Nephron progenitor cell (in vitro differentiated cells): ENCODE measurements around the gene OPRM1.

Experiments
- DNase-seq: peaks from one replicate; pipeline ENCODE4 v3.0.0; 2021
- H3K27ac Mint-ChIP-seq: 2 replicates; pipeline ENCODE4 v1.8.0; 2021; ENCODE audit warnings: mild to moderate bottlenecking, moderate library complexity, mixed read lengths
- H3K27me3 Mint-ChIP-seq: 2 replicates; pipeline ENCODE4 v1.8.0; 2021; ENCODE audit warnings: mild to moderate bottlenecking, low read depth, mixed read lengths; ENCODE audit not compliant: poor library complexity
- H3K36me3 Mint-ChIP-seq: 2 replicates; pipeline ENCODE4 v1.8.0; 2021; ENCODE audit warnings: low read depth, mixed read lengths
- H3K4me1 Mint-ChIP-seq: 2 replicates; pipeline ENCODE4 v1.8.0; 2021; ENCODE audit warnings: mixed read lengths
- H3K4me3 Mint-ChIP-seq: 2 replicates; pipeline ENCODE4 v1.8.0; 2021; ENCODE audit warnings: mild to moderate bottlenecking, moderate library complexity, mixed read lengths
- H3K9me3 Mint-ChIP-seq: 2 replicates; pipeline ENCODE4 v1.8.0; 2021; ENCODE audit warnings: mild to moderate bottlenecking, moderate library complexity, mixed read lengths
- TF ChIP-seq, protein P1 (sequence below): fragments of 200-600 bp; sonication (generic); IDR thresholded peaks from 2 replicates; pipeline ENCODE4 v1.5.0; 2021; ENCODE audit warnings: antibody characterized with exemption

Gene OPRM1

DNA sequence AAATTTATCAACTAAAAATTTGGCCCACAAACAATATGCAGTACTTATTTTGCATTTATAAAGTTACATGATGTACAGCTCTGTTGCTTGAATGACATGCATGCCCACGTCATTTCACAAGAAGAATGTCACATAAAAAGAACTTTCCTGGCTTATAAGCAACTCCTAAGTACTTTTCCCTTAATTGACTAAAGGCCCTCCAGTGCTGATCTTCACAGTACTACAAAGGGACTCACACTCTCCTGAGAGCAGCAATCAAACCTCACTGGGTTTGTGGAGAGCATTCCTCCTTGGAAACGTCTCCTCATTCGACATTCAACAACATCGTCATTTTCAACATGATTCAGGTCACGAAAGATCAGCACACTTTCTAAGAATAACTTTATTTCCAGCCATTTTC lies 206.5 kb downstream of the OPRM1 start:
- H3K9me3 Mint-ChIP-seq: no peaks in the 10 kb centered on the region
- H3K4me1 Mint-ChIP-seq: peaks cover 67% of the 10 kb centered on the region
- H3K27ac Mint-ChIP-seq: no peak overlapping the region
- TF ChIP-seq, protein P1, sequence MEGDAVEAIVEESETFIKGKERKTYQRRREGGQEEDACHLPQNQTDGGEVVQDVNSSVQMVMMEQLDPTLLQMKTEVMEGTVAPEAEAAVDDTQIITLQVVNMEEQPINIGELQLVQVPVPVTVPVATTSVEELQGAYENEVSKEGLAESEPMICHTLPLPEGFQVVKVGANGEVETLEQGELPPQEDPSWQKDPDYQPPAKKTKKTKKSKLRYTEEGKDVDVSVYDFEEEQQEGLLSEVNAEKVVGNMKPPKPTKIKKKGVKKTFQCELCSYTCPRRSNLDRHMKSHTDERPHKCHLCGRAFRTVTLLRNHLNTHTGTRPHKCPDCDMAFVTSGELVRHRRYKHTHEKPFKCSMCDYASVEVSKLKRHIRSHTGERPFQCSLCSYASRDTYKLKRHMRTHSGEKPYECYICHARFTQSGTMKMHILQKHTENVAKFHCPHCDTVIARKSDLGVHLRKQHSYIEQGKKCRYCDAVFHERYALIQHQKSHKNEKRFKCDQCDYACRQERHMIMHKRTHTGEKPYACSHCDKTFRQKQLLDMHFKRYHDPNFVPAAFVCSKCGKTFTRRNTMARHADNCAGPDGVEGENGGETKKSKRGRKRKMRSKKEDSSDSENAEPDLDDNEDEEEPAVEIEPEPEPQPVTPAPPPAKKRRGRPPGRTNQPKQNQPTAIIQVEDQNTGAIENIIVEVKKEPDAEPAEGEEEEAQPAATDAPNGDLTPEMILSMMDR: no peak
- H3K27me3 Mint-ChIP-seq: peaks cover 3% of the 10 kb centered on the region
- no peak overlapping the region for H3K4me3 Mint-ChIP-seq
- no peak for DNase-seq
- no peaks in the 10 kb centered on the region for H3K36me3 Mint-ChIP-seq

DNA sequence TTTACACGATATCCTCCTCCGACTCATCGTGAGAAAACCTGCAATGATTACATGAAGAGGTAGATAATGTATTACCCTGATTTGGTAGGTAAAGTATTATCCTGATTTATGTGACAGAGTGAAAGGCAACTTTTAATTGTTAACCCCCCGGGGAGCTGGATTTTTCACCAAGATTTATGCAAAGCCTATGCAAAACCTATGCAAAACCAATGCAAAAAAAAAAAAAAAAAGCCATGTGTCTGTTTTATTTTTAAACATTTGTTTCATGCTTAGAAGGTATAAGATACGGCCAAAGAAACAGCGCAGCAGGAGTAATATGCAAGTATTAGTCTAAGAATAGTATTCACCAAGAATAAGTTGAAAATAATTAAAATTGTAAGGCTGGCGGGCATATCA lies 207.7 kb downstream of the OPRM1 start:
- Mint-ChIP-seq H3K4me1 (peaks cover 67% of the 10 kb centered on the region), H3K27me3 (peaks cover 1% of the 10 kb centered on the region), H3K36me3 (no peaks in the 10 kb centered on the region), H3K27ac (peak overlapping the region; percentile 69), H3K4me3 (peak overlapping the region; percentile 78), H3K9me3 (no peaks in the 10 kb centered on the region)
- TF ChIP-seq, protein P1: no peak
- no peak for DNase-seq

DNA sequence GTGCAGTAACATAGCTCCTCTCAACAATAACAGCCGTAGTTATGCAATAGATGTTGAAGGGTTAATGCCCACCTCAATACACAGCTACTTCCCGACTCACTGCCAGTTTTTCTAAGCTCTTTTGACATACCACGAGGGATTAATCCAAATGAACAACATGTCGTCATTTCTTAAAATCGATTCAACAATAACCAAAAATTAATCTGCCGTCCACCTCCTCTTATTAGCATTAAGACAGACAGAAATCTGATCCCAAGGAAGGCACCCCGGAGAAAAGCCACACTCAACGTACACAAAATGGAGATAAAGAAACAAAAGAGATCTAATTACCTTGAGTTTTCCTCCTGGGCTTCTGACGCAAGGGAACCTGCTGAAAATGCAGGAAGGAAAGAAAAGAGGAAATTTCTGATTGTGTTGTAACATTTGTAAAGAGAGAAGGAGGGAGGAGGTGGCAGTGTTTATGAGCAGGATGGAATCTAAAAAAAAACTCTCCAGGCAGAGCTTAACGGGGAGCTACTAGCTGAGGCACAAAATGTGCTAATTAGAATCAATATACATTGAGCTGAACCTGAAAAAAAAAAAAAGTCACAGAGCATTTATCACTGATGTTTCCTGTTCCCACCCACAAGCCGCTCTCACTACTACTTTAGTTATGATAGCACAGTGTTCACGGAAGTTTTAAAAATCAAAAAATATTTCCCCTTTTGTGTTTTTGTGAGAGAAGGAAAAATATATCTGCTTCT lies 208.2 kb downstream of the OPRM1 start:
- Mint-ChIP-seq H3K4me3 (peak overlapping the region; percentile 78), H3K9me3 (no peaks in the 10 kb centered on the region), H3K4me1 (peaks cover 67% of the 10 kb centered on the region), H3K36me3 (no peaks in the 10 kb centered on the region), H3K27ac (peak overlapping the region; percentile 68), H3K27me3 (no peaks in the 10 kb centered on the region)
- TF ChIP-seq, protein P1: no peak
- no peak for DNase-seq

DNA sequence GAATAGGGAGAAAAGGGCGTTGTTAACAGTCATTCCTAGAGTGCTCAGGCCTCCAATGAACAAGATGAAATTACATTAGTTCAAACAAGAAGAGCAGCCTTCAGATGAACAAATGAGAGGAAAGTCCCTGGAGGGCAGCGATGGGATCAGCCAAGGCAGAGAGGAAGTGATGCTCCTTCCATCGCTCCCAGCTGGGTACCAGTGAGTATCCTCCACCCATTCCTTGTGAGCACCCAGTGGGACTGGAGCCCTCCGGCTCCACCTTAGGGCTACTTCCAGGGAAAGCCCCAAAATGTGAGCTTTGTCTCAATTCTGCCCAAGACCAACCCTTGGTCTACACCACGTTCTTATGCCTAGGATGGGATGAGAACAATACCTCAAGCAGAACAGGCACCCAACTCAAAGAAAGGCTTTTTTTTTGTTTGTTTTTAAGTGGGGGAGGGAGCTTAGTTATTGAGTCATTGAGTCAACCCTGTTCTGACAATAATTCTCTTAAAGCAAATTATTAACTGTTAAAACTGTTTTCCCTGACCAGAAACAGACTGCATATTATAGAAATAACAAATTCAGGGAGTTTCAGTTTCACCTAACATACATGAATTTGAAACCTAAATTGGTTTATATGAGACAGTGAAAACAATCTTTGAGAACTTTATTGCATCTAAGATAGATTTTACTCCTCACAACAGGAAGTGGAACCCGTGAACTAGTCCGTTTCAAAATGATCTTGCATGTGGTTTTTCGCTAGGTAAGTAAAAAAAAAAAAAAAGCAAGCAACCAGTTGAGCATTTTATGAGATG lies 210.7 kb downstream of the OPRM1 start:
- Mint-ChIP-seq H3K27me3 (no peaks in the 10 kb centered on the region), H3K4me1 (peaks cover 47% of the 10 kb centered on the region), H3K27ac (no peak overlapping the region), H3K9me3 (peaks cover 7% of the 10 kb centered on the region), H3K36me3 (peaks cover 7% of the 10 kb centered on the region), H3K4me3 (no peak overlapping the region)
- DNase-seq: no peak
- TF ChIP-seq, protein P1: no peak

DNA sequence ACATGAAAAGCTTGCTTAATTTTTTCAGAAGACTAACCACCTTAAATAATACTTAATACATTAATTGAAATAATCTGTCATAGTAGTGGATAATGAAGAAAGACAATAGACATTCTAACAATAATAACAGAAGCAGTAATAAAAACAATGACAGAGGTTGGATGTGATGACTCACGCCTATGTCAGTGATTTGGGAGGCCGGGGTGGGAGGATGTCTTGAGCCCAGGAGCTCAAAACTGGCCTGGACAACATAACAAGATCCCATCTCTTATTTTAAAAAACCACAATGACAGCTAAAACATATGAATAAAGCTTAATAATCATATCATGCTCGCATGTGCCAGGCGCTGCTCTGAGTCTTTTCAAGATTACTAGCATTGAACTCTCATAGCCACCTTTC lies 212.1 kb downstream of the OPRM1 start:
- TF ChIP-seq, protein P1: no peak
- Mint-ChIP-seq H3K9me3 (peaks cover 22% of the 10 kb centered on the region), H3K36me3 (peaks cover 18% of the 10 kb centered on the region), H3K4me1 (peaks cover 35% of the 10 kb centered on the region), H3K27ac (no peak overlapping the region), H3K27me3 (no peaks in the 10 kb centered on the region), H3K4me3 (no peak overlapping the region)
- DNase-seq: no peak
